SK-N-MC (cell line): ENCODE data around the gene HERPUD2.

ENCODE experiments used
- DNase-seq: peaks from one replicate; pipeline ENCODE4 v3.0.0-alpha.2; 2011; ENCODE audit warnings: low read depth, low spot score
- H3K27ac ChIP-seq: fragments of 200-600 bp; sonication (generic); 2 replicates; pipeline ENCODE4 v1.5.1; 2016; ENCODE audit warnings: mixed run types
- H3K36me3 ChIP-seq: fragments of 200-600 bp; sonication (generic); 2 replicates; pipeline ENCODE4 v1.6.1; 2017; ENCODE audit warnings: antibody characterized with exemption, low read length, mixed read lengths; ENCODE audit not compliant: insufficient read depth
- H3K4me3 ChIP-seq: fragments of 200-600 bp; sonication (generic); 2 replicates; pipeline ENCODE4 v1.5.1; 2016
- H3K9ac ChIP-seq: fragments of 200-600 bp; sonication (generic); 2 replicates; pipeline ENCODE4 v1.8.0; 2017; ENCODE audit warnings: mixed run types, mixed read lengths; ENCODE audit not compliant: insufficient read length
- H3K9me3 ChIP-seq: fragments of 200-600 bp; sonication (generic); 2 replicates; pipeline ENCODE4 v1.6.1; 2017; ENCODE audit warnings: low read depth, mild to moderate bottlenecking, antibody characterized with exemption, low read length, moderate library complexity, mixed read lengths
- EZH2 ChIP-seq: fragments of 200-600 bp; sonication (generic); IDR thresholded peaks from one replicate; pipeline ENCODE4 v1.6.1; 2017; ENCODE audit warnings: antibody characterized with exemption
- FOXP2 ChIP-seq: optimal IDR thresholded peaks from 2 replicates; pipeline ENCODE3; 2011; ENCODE audit warnings: mild to moderate bottlenecking, moderate library complexity; ENCODE audit not compliant: insufficient read depth; ENCODE audit errors: extremely low read length, control extremely low read depth
- POLR2AphosphoS5 ChIP-seq: IDR thresholded peaks from 2 replicates; pipeline ENCODE4 v1.6.1; 2012; ENCODE audit warnings: mild to moderate bottlenecking, low read depth, low read length, borderline replicate concordance

HERPUD2 gene

GRCh38 chr7:35649711-35650110 is 45.2 kb downstream of the HERPUD2 start:
- Histone ChIP-seq H3K4me3 (no peak overlapping the region), H3K27ac (no peak overlapping the region), H3K9me3 (no peaks in the 10 kb centered on the region), H3K36me3 (no peaks in the 10 kb centered on the region; the same call in 1 of the 2 replicates), H3K9ac (no peak overlapping the region)
- no peak for TF ChIP-seq POLR2AphosphoS5
- no peak for TF ChIP-seq EZH2
- no peak for TF ChIP-seq FOXP2
- DNase-seq, result no peak

GRCh38 chr7:35648367-35648766 is 46.6 kb downstream of the HERPUD2 start:
- Histone ChIP-seq H3K9me3 (no peaks in the 10 kb centered on the region), H3K27ac (no peak overlapping the region), H3K36me3 (no peaks in the 10 kb centered on the region; the same call in 1 of the 2 replicates), H3K9ac (no peak overlapping the region), H3K4me3 (no peak overlapping the region)
- DNase-seq, result no peak
- no peak for TF ChIP-seq FOXP2
- no peak for TF ChIP-seq EZH2
- no peak for TF ChIP-seq POLR2AphosphoS5

GRCh38 chr7:35647171-35647574 is 47.8 kb downstream of the HERPUD2 start:
- Histone ChIP-seq H3K4me3 (peak overlapping the region; percentile 74), H3K9ac (no peak overlapping the region), H3K27ac (peak overlapping the region; percentile 93), H3K9me3 (no peaks in the 10 kb centered on the region), H3K36me3 (no peaks in the 10 kb centered on the region; the same call in 1 of the 2 replicates)
- peak; percentile 85 for DNase-seq
- no peak for TF ChIP-seq FOXP2
- TF ChIP-seq POLR2AphosphoS5, result peak; percentile 34; the same call in 1 of the 2 replicates

DNA sequence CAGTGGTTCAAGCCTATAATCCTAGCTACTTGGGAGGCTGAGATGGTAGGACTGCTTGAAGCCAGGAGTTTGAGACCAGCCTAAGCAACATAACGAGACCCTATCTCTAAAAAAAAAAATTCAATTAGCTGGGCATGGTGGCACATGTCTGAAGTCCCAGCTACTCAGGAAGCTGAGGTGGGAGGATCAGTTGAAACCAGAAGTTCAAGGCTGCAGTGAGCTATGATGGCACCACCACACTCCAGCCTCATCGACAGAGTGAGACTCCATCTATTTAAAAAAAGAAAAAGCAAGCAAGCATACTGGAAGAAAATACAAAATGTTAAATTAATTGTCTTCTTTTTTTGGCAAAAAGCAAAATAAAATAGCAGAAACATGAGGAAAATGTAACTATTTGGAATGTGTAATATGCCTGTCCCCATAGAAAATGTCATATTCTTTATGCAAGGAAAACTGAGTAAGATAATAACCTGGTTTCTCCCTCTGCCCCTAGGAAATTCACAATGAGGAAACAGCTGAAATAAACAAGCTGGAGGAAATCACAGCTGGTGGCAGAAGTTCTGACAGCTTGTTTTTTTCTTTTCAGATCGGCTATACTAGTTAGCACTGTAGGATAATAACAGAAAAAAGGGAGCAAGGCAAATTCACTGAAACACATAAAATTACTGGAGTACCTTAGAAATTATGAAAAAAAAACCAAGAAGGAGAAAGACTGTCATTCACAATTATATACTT is 48.5 kb downstream of the HERPUD2 start:
- Histone ChIP-seq H3K27ac (peak overlapping the region; percentile 93), H3K9ac (peak overlapping the region; percentile 36), H3K9me3 (no peaks in the 10 kb centered on the region), H3K4me3 (peak overlapping the region; percentile 74), H3K36me3 (no peaks in the 10 kb centered on the region; the same call in 1 of the 2 replicates)
- TF ChIP-seq POLR2AphosphoS5, result no peak
- TF ChIP-seq EZH2, result no peak
- no peak for TF ChIP-seq FOXP2
- peak; percentile 40 for DNase-seq

GRCh38 chr7:35645691-35646090 is 49.2 kb downstream of the HERPUD2 start:
- Histone ChIP-seq H3K4me3 (no peak overlapping the region), H3K27ac (peak overlapping the region; percentile 93; the same call in 1 of the 2 replicates), H3K9me3 (no peaks in the 10 kb centered on the region), H3K36me3 (no peaks in the 10 kb centered on the region; the same call in 1 of the 2 replicates), H3K9ac (no peak overlapping the region)
- TF ChIP-seq FOXP2, result no peak
- no peak for TF ChIP-seq EZH2
- no peak for TF ChIP-seq POLR2AphosphoS5
- no peak for DNase-seq

DNA sequence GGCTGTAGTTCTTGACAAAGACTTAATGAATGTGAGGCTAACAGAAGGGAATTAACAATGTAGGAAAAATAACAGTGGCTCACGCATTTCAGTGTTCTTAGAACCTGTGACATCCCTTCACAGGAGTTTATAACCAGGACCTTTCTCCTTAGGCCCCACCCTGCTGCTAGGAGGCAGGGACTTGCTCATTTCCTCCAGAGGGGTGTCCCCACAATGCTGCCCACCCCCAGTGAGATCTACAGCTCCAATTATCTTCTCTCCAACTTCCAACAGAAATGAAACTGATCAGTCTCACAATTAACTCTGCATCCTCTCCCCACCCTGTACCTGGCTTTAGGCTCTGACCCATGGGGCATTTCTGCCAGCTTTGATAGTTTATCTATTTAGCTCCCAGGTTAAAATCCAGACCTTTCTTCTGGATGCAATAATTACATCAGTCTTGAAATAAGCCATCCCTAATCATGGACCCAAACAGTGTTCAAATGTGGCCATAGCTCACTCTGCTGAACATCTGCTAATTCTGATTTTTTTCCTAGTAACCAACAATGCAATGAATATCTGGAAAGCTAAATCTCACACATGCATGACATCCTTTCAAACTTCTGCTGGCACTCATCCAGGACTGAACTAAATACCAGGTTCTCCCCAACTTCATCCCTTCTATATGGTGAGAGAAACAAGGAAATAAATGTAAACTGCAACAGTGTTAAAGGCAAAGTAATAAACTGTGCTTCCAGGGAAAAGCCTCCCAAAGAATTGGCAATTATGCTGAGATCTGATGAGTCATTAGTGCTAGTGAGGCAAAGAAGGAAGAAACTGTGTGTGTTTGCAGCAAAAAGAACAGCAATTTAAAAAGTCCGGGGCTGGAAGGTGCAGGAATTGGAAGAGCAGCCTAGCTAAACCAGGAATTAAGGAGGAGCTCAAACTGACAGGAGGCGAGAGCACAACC is 64.6 kb downstream of the HERPUD2 start:
- H3K36me3 ChIP-seq, result peaks cover 18% of the 10 kb centered on the region
- H3K9me3 ChIP-seq, result no peaks in the 10 kb centered on the region
- no peak overlapping the region for H3K4me3 ChIP-seq
- no peak overlapping the region for H3K9ac ChIP-seq
- TF ChIP-seq POLR2AphosphoS5 (no peak), FOXP2 (no peak), EZH2 (no peak)
- DNase-seq, result no peak
- no peak overlapping the region for H3K27ac ChIP-seq

DNA sequence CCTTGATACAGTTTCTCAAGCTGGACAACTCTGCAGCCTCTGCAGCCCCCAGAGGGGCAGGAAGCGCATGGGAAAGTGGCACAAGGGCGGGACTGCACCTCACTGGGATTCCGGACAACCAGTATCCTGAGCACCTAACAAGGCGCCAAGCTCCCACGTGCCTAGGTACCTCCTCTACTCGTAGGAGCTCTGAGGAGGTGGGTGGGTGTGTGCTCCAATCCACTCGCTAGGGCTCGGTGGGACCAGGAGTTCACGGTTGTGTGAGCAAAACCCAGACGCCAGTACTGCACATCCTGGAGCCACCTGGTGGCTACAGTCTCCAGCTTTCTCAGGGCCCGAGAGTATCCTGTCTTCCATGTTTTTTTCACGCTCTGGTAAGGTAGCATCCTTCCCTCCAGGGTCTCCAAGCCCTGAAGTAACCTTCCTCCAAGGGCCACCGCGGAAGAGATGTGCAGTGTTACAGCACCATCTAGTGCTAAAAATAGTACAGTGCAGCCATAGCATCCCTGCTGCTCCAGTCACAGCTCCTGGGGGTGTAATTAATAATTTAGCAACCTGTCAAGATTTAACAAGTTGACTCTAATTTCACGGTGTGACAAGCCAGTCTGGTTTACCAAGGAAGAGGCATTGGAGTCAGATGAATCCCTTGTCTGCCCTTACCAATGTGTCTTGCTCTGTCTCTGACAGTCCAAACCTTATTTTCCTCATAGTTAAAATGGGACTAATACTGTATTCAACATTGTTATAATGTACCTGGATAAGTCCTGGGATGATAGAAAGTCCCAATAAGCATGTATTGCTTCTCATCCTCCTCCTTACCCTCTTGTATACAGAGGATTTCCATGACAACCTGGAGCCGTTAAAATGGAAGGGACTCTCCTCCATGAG is 70.4 kb downstream of the HERPUD2 start:
- Histone ChIP-seq H3K36me3 (no peaks in the 10 kb centered on the region), H3K9ac (no peak overlapping the region), H3K4me3 (no peak overlapping the region), H3K9me3 (no peaks in the 10 kb centered on the region), H3K27ac (no peak overlapping the region)
- TF ChIP-seq FOXP2 (peak; percentile 40), EZH2 (no peak)
- DNase-seq, result peak; percentile 16
